H7 (cell line): ENCODE measurements around the gene BMERB1. TPM values are rescaled to one million over a fixed set of nuclear protein-coding genes. Genes with fewer than 3 reads are reported as not detected.

Experiments
- DNase-seq: peaks from one replicate; pipeline ENCODE4 v3.0.0; 2012
- H3K27me3 ChIP-seq: 2 replicates; pipeline ENCODE4 v1.6.0; 2011; ENCODE audit warnings: mild to moderate bottlenecking, low read length; ENCODE audit not compliant: control insufficient read depth, insufficient read depth
- H3K36me3 ChIP-seq: replicated peaks from 2 replicates; pipeline ENCODE4 v1.5.1; 2011; ENCODE audit warnings: low read length; ENCODE audit not compliant: control insufficient read depth, insufficient read depth
- H3K4me3 ChIP-seq: 2 replicates; pipeline ENCODE4 v1.5.1; 2011; ENCODE audit warnings: low read depth, mild to moderate bottlenecking, control low read depth, low read length, moderate library complexity; ENCODE audit not compliant: insufficient read depth
- total RNA-seq: library from RNA; depleted of rRNA; stranded (reverse); fragments of >200 nt; shearing (Covaris generic); gene quantifications from 2 replicates; pipeline ENCODE4 v1.2.3, GENCODE V29; 2014

The BMERB1 gene
- total RNA-seq, 1 experiment from 2014 or later = 7.8 TPM

DNA sequence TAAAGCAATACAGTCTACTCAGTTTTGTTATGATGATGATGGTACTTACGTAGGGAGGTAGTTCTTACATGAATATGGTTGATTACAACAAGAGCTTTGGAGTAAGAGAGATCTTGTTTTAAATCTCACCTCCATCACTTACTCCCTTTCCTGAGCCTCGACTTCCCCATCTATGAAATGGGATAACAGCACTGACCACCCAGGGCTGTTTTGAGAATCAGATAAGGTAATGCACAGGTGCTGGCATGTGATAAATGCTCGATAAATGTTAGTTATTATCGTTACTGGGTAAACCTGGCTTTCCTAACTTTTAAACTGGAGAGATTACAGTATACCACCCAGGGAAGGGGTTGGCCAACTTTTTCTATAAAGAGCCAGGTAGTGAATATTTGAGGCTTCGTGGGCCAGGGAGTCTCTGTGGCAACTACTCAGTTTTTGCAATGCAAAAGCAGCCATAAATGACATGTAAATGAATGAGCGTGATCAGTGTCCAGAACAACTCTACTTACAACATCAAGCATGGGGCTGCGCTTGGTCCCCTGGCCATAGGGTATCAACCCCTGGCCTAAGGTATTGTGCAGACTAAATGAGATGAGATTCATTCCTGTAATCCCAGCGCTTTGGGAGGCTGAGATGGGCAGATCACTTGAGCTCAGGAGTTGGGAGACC lies 73.7 kb downstream of the BMERB1 start:
- H3K27me3 ChIP-seq = no peaks in the 10 kb centered on the region
- no peak overlapping the region for H3K4me3 ChIP-seq
- DNase-seq = no peak
- H3K36me3 ChIP-seq = no peaks in the 10 kb centered on the region

DNA sequence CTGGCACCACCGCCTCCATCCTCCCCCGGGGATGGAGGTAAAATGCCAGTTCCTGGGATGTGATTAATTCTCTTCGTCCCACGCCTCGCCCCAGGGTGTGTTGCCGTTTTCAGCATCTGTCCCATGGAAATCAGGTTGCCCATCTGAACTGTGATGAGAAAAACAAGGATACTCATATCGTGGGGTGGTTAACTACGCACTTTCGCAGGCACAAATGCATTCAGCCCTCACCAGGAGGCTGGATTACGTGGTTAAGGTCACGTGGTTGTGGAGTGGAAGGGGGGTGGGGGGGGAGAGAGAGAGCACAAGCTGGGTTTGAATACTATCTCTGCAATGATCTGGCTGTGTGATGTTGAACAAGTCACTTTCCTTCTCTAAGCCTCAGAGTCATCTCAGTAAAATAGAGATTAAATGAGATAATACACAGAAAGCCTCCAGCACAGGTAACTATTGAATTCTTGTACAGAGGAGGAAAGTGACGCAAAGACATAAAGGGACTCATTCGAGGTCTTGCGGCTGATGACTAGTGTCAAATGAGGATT lies 74.7 kb downstream of the BMERB1 start:
- Histone ChIP-seq H3K36me3 (no peaks in the 10 kb centered on the region), H3K27me3 (no peaks in the 10 kb centered on the region), H3K4me3 (no peak overlapping the region)
- DNase-seq = peak; percentile 60

GRCh38 chr16:15509593-15510535 lies 75.5 kb downstream of the BMERB1 start:
- Histone ChIP-seq H3K27me3 (no peaks in the 10 kb centered on the region), H3K4me3 (no peak overlapping the region), H3K36me3 (no peaks in the 10 kb centered on the region)
- DNase-seq = peak; percentile 60

GRCh38 chr16:15510992-15511391 lies 76.6 kb downstream of the BMERB1 start:
- Histone ChIP-seq H3K27me3 (no peaks in the 10 kb centered on the region), H3K4me3 (no peak overlapping the region), H3K36me3 (peaks cover 1% of the 10 kb centered on the region; the same call in 1 of the 2 replicates)
- no peak for DNase-seq

DNA sequence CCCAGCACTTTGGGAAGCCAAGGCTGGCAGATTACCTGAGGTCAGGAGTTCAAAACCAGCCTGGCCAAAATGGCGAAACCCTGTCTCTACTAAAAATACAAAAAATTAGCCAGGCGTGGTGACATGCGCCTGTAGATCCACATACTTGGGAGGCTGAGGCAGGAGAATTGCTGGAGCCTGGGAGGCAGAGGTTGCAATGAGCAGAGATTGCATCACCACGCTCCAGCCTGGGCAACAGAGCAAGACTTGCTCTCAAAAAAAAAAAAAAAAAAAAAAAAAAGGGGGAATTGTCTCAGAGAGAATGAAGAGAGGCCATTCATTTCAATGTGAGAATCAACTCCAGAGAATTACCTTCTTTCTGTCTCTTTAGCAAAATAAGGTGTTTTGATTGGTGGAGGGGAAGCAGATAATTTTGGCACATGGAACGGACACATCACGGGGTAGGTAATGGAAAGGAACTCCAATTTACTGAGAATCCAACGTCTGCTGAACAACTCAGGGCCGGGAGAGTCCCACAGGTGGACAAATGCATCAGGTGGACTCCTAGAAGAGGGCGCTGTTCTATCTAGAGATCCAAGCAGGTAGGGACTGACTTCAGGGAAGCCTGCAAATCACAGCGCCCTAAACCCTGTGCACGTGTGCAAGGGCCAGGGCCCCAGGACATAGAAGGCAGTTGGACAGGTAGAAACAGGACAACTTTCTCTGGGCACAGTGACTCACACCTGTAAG lies 77.5 kb downstream of the BMERB1 start:
- no peak for DNase-seq
- Histone ChIP-seq H3K4me3 (no peak overlapping the region), H3K27me3 (no peaks in the 10 kb centered on the region), H3K36me3 (peaks cover 1% of the 10 kb centered on the region; the same call in 1 of the 2 replicates)

- H3K27me3 ChIP-seq = no peaks in the 10 kb centered on the region
- DNase-seq = no peak
- H3K4me3 ChIP-seq = no peak overlapping the region
- H3K36me3 ChIP-seq = peaks cover 1% of the 10 kb centered on the region; the same call in 1 of the 2 replicates
These were observed 78.8 kb downstream of the BMERB1 start for GRCh38 chr16:15513156-15513555.

DNA sequence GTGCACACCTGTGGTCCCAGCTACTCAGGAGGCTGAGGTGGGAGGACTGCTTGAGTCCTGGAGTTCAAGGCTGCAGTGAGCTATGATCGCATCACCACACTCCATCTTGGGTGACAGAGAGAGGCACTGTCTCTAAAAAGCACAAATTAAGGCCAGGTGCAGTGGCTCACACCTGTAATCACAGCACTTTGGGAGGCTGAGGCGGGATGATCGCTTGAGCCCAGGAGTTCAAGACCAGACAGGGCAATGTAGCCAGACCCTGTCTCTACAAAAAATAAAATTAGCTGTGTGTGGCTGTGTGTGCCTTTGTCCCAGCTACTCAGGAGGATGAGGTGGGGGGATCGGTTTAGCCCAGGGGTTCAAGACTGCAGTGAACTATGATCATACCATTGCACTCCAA lies 81.6 kb downstream of the BMERB1 start:
- no peak for DNase-seq
- Histone ChIP-seq H3K27me3 (no peaks in the 10 kb centered on the region), H3K36me3 (peaks cover 1% of the 10 kb centered on the region; the same call in 1 of the 2 replicates), H3K4me3 (no peak overlapping the region)

GRCh38 chr16:15516609-15517008 lies 82.2 kb downstream of the BMERB1 start:
- Histone ChIP-seq H3K36me3 (peaks cover 1% of the 10 kb centered on the region; the same call in 1 of the 2 replicates), H3K27me3 (no peaks in the 10 kb centered on the region), H3K4me3 (no peak overlapping the region)
- no peak for DNase-seq

DNA sequence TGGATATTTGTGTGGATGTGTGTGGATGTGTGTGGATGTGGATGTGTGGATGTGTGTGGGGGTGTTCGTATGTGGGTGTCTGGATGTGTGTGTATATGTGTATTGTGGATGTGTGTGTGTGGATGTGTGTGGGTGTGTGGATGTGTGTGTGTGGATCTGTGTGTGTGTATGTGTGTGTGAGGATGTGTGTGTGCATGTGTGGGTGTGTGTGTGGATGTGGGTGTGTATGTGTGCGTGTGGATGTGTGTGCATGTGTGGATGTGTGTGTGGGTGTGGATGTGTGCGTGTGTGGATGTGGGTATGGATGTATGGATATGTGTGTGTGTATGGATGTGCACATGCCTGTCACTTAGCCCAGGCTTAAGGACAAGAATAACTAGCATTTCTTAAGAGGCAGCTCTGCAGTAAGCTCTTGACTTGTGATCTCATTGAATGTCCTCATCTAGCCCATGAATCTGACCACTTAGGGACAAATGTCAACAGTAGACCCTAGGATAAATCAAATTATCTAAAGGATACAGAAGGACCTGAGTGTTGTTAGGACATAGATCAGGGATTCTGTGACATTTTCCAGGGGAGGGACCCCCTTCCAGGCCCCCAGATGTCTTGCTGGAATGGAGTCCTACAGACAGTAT lies 83.5 kb downstream of the BMERB1 start:
- DNase-seq = no peak
- no peak overlapping the region for H3K4me3 ChIP-seq

GRCh38 chr16:15518381-15519351 lies 84.3 kb downstream of the BMERB1 start:
- no peak overlapping the region for H3K4me3 ChIP-seq
- peaks cover 1% of the 10 kb centered on the region; the same call in 1 of the 2 replicates for H3K36me3 ChIP-seq
- DNase-seq = no peak
- H3K27me3 ChIP-seq = no peaks in the 10 kb centered on the region

More for the DNA sequence above, 83.5 kb downstream of the BMERB1 start:
- Histone ChIP-seq H3K27me3 (no peaks in the 10 kb centered on the region), H3K36me3 (peaks cover 1% of the 10 kb centered on the region; the same call in 1 of the 2 replicates)

GRCh38 chr16:15519790-15520189 lies 85.4 kb downstream of the BMERB1 start:
- Histone ChIP-seq H3K36me3 (peaks cover 1% of the 10 kb centered on the region; the same call in 1 of the 2 replicates), H3K27me3 (no peaks in the 10 kb centered on the region), H3K4me3 (no peak overlapping the region)
- DNase-seq = no peak

- H3K4me3 ChIP-seq = no peak overlapping the region
- H3K36me3 ChIP-seq = no peaks in the 10 kb centered on the region
- no peak for DNase-seq
- no peaks in the 10 kb centered on the region for H3K27me3 ChIP-seq
These were observed 87.0 kb downstream of the BMERB1 start for GRCh38 chr16:15521390-15521757.
